GM19025 (cell line): Measurements from ENCODE around the gene GPC5.

Source experiments
- ATAC-seq: cut with Tn5 transposase; IDR thresholded peaks from one replicate; pipeline ENCODE4 v1.9.1; 2021; ENCODE audit warnings: mild to moderate bottlenecking, low read depth, moderate library complexity; ENCODE audit not compliant: unreplicated experiment

GPC5 gene

DNA sequence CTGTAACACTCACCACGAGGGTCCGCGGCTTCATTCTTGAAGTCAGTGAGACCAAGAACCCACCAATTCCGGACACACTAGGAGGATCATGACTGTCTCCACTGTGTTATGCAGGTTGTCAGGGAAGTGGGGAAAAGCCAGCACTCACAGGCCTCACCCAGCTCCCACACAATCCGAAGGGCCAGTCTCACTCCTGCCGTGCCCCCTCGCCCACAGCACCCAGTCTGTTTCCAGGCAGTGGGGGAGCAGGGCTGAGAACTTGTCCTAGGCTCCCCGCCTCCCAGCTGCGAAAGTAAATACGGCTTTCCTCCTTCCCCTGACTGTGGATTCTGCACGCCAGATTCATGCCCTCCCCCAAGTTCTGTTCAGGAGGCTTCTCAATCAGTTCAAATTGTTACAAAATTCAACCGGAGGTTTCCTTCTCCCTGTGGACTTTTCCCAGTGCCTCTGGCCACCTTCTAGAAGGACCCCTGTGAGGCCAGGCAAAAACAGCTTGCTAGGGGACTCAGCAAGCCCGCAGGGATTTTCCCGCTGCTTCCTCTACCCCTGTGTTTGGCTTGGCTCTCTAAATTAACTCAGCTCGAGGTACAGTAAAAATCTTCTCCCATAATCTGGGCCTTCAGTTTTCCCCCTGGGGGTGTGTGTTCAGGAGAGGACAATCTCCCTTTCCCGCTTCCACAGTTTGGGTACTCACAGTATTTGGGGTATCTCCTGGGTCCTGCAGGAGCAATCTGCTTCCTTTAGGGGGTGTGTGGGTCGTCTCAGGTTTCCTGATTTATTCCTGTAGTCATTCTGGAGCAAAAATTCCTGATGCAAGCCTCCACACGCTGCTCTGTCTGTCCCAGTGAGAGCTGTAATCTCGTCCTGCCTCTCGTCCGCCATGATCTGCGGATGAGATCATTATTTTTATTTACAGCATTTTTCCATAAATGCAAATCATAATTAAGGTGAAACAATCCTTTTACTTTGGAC, 899.8 kb downstream of the GPC5 start:
- ATAC-seq: no peak

DNA sequence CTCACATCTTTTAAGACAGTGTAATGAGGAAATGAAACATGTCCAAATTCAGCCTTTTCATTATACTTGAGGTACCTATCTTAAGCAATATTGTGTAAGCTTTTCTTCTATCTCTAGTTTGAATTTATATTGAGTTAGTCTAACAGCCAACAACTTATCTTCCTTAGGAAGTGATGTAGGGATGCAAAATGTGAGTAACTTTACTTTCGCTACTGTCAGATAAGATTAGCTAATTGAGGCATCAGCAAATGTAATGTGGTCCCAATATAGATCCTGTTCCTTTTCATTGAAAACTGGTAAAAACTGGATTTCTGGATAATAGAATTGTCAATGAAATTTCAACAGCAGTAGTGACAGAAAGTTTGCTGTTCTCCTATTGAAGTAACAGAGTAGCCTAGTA, 902.2 kb downstream of the GPC5 start:
- no peak for ATAC-seq

DNA sequence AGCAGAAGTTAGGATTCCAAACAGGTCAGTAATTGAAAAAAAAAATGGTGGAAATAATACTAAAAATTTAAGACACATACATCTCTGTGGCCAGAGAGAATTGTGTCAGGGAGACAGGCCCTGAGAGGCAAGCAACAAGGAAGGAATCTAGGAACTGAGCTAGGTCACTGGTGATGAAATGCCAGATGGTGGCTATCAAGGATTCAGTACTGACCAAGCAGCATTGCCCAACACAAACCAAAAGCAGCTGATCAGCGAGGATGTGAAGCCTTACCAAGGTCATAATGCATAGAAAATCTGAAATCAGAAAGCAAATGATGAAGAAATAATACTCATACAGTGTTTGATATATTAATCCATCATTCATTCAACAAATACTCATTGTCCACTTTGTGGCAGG, 905.0 kb downstream of the GPC5 start:
- ATAC-seq: no peak

DNA sequence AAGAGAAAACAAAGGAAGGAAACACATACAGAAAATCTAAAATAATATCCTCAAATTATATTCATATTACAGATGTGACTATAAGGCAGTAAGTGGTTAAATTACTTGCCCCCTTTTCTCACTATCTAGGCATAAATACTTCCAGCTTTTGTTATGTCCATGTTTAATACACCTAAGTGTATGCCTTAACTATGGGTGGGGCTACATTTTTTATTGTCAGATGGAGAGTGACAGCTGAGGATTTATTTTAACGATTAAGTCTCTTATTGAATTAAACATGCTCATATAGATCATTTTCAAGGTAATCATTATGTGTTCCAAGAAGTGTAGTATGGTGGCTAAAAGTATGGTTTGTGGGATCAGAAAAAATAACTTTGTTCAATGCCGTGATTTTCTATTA, 909.3 kb downstream of the GPC5 start:
- ATAC-seq: no peak

DNA sequence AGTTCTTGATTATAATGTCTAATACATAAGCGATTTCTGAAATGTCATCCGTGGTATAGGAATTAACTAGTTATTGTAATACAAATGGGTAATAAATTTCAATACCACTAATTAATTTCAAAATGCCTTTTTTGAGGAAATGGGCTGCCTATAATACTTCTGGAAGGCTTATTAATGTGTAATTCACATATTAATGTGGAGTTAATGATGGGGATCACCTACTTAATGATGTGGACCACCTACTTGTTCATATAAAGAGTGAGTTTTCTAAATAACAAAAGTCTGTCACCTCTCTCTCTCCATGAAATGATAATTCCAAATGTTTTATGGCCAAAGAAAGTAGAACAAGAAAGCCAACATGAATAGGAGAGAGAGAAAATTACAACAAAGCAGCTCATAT, 914.4 kb downstream of the GPC5 start:
- ATAC-seq: no peak

DNA sequence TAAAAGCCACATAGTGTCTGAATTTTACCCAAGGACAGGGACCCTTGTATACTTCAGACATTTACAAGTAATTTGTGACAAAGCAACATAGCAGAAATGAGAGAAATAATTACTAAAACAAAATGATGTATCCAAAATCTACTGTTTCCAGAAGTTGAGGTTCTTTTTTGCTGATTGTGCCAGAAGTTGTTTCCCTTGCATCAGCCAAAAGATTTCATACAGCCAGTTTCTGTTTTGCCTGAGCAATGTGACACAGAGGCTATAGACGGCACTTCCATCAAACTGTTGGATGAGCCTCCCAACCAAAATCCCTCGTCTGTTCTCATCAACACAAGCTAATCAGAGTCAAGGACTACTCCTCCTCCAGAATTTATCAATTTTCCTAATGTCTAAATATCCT, 915.0 kb downstream of the GPC5 start:
- ATAC-seq: no peak

DNA sequence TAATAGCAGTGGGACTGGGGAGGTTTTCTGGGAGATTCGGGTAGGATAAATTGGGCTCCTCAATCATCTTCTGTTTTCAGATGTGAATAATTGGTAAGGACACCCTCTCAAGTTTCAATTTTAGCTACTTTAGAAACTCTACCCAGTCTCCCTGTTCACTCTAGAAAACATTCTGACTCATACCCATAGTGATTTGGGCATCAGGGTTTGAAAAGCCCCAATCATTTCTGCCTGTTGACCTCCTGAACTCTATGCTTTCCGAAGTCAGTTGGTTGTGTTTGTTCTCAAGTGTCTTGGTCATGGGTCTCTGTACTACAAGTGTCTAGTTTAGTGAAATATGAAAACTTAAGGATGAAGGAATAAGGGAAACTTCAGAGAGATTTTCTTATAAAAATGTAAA, 916.8 kb downstream of the GPC5 start:
- no peak for ATAC-seq

DNA sequence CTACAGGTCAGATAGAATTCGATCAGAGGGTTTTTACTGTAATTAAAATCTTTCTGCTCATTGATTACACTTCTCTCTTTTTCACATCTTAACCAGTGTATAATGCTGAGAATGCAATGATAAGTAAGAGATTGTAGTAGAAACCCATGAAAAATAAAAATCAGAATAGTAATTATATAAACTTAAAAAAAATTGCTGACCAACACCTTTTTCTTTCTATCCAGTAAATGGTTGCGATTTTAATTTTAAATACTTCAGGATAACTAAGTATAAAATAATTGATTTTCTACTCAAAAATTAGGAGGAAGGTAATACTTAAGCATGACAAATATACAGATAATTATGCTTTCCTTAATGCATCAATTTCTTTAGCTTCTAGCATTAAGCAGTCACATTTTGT, 917.6 kb downstream of the GPC5 start:
- ATAC-seq: no peak

DNA sequence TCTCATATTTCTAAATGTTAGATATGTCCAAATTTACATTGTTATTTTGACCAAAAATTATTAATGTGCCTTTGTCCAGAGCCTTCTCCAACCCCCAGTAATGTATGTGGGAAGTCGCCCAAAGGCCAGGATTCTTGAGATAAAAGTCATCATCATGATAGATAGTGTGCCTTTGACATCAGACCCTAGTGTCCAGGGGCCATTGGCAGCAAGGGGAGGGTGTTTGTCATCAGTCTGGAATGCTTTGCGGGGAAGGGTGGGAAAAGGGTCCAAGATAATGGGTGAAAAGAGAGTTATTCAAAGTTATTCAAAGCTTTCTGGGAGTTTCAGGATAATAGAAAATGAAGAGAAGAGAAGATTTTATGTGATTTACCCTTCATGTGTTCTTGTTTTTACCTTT, 918.6 kb downstream of the GPC5 start:
- no peak for ATAC-seq

DNA sequence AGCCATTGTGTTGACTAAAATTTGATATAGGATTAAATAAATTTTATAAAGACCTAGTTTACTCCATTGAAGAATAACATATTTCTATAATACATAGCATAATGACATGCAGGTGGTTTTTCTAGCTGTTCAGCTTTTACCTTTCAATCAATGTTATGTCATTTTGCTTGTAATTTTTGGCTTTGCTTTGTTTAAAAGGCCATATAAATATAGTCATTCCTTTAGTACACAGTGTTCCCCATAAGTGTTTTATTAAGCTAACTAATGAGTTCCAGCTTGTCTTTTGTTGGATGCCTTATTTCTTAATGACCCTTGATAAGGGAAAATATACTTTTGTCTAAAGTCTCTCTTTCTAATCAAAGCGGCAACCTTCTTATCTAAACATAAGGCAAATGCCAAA, 921.9 kb downstream of the GPC5 start:
- ATAC-seq: no peak

DNA sequence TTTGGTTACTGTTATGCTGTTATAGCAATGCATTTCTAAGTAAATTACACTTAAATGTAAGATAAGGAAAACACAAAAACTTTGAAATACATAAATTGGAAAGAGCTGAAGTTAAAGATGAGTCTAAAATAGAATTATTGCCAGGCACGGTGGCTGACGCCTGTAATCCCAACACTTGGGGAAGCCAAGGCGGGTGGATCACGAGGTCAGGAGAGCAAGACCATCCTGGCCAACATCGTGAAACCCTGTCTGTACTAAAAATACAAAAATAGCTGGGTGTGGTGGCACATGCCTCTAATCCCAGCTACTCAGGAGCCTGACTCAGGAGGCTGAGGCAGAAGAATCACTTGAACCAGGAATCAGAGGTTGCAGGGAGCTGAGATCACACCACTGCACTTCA, 922.8 kb downstream of the GPC5 start:
- no peak for ATAC-seq

DNA sequence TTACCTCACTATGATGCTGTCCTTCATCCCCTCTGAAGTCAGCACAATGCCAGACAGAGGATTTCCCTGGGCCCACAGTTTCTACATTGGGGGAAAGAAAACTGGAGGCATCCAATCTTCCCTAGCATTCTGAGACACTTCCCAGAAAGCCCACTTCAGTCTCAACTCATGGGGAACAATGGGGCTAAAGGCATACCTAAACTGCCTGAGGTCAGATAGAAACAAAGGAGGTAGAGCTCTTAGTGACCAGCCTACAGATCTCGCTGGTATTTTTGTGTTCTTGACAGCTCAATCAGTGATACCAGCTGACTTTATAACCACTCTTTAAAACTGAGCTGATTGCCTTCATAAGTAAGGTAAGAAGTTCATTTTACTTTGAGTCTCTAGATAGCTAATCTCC, 947.2 kb downstream of the GPC5 start:
- ATAC-seq: no peak

DNA sequence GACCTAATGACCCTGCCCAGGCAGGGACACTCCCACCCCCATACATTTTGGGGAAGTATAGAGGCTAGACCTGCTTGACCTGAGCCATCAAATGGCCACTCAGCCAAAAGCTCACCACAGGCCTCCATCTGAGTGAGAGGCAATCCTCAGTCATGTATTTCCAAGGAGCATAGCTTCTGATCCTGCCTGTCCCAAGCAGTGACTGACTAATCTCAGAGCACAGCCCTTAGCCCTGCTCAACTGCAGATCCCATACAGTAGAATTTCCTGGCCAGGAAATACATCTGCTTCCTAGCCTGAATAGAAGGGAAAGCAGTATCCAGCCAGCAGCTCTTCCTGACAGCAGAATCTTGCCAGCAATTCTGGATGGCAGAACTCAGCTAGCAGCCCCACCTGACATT, 947.6 kb downstream of the GPC5 start:
- no peak for ATAC-seq

DNA sequence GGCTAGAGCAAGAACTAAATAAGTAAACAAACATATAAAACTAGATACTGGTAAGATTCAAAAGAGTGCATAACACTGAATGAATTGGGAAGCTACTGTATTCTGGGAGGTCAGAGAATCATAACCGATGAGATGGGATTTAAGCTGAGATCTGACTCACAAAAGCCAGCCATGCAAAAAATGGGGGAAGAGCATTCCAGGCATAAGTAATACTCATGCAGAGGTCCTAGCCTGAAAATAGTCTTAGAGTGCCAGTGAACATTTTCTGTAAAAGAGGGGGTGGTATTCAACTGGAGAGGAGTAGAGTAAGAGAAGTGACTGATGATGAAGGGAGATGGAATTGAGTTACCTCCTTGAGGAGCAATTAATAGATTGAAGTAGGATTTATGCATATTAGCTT, 956.2 kb downstream of the GPC5 start:
- no peak for ATAC-seq

DNA sequence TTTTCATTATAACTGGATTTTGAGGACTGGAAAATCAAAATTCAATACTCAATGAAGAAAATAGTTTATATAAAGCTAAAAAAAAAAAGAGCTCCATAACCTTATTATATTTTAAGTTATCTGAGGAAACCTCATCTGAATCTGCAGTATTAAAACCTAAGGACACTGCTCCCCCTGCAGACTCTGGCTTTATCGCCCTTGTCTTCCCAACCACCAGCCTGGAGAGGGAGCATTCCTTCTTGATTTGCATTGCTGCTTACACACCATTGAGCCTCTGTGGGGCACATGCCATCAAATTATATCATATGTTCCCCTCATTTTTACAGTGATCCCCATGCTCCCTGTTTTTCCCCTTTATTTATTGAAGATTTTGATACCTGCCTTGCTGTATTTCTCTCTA, 956.8 kb downstream of the GPC5 start:
- no peak for ATAC-seq

DNA sequence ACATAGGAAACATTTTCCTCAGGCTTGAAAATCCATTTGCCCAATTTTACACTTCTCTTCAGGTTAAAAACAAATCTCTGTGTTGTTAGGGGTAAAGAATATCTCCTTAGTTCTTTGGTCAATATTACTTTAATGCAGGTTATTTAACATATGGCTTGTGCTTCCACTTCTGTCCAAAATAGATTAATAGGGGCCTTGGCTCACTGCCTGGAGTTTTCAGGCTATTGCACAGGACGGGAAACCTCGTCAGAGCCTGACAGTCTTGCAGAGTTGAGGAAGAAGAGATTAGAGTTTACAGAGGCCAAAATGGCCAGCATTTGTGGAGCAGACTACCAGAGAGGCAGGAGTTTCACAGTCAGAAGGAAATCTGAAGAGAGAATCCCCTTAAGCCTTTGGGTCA, 964.3 kb downstream of the GPC5 start:
- no peak for ATAC-seq

DNA sequence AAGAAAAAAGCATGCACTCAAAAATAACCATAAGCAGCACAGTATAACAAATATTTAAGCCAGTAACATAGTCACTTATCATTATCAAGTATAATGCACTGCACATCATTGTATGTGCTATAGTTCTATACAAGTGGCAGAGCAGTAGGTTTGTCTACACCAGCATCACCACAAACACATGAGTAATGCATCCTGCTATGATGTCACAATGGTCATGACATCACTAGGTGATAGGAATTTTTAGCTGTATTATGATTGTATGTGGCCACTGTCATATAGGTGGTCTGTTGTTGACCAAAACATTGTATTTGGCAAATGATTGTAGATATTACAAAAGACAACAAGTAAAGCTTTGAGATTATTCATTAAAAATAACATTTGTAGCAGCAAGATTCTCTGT, 967.5 kb downstream of the GPC5 start:
- ATAC-seq: no peak

DNA sequence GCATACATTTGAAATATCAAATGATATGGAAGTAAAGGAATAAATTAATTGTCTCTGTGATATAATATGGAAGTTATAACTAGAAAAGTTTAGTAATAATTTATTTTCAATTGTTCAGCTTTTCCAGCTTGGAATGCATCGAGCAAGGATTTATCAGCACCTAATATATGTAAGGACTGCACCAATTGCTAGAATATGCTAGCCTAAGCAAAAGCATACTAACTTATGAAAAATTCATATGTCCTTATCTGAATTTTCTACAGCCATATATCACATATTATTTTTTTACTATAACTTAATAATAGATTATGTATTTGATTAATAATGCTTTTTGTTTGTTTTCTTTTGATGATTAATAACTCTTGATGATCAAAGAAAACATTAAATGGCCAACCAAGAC, 979.0 kb downstream of the GPC5 start:
- ATAC-seq: no peak

DNA sequence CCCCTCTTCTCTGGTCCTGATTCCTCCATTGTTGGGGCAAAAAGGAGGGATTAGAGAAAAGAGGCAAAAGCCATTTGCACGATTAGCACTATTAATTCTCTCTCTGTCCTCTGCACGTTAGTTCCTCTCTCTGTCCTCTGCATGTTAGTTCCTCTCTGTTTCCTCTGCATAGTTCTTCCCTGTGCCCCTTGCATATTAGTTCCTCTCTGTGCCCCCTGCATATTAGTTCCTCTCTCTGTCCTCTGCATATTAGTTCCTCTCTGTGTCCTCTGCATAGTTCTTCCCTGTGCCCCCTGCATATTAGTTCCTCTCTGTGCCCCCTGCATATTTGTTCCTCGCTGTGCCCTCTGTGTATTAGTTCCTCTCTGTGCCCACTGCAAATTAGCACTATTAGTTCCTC, 981.0 kb downstream of the GPC5 start:
- ATAC-seq: no peak

DNA sequence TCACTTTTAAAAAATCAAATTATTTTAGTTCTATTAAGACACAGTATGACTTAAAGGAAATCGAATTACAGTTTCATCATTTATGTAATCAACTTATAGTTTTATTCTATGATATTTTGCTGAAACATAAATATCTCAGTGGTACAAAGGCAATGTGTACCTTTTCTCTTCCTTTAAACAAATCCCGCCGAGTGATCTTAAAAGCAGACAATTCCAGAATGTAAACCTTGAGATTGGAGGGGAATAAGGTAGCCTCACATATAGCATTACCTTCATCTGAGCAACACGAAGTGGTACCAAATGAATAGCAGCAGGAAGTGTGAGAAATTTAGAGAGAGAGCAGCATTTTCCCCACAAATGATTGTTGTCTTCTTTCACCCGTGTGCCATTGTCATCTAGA, 986.0 kb downstream of the GPC5 start:
- ATAC-seq: no peak

DNA sequence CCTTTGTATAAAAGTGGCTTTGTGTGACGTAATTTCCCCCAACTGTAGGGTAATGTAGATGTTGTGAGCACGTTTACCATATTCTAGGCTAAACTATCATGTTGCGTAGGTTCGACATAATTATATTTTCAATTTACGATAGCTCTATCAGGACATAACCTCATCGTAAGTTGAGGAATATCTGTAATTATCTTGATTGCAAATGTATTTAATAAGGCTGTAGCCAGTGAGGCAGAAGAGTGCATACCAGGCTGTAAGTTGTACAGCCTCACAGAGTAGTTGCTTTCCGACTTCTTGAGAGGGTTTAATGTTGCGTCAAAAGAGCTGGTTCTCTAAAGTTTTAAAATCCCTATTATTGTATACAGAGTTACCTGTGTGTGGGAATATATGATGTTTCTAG, 988.8 kb downstream of the GPC5 start:
- ATAC-seq: no peak

DNA sequence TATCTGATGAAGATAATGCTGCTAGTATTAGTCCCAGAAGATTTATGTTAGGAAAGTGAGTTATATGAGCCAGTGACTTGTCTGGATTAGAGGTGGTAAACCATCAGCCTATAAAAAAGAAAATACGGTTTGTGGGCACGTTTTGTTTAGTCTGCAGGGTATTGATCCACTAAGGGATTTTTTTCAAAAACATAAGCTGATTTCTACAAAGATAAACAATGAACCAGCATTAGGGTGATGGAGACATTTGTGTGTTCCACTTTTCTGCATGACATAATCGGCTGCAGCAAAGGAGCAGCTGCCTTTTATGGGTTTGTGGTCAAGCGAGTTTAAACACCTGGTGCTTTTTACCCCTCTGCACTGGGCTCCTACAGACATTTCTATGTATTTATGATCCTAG, 991.8 kb downstream of the GPC5 start:
- no peak for ATAC-seq

DNA sequence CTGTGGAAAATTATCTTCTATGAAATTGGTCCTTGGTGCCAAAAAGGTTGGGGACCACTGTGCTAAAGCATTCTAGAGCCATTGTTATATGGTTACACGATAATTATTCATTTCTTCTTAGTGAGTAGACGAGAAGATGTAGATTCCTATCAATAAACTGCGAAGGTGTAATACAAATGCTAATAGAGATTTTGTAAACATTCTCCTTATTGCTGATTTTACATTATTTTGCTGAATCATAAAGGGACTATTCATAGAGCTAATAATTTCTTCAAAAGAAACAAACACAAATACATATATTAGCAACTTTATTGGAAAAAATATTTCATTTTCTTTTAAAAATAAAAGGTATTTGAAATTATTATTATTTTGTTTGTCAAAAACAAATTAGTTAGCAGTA, 1005.2 kb downstream of the GPC5 start:
- no peak for ATAC-seq
